H1 (cell line): Measurements from ENCODE around the gene RGCC. TPM values are rescaled to one million over a fixed set of nuclear protein-coding genes. Genes with fewer than 3 reads are reported as not detected.
A peak's percentile ranks its signal among the peaks of the same experiment; 100 is the strongest.

Source experiments
- CTCF ChIA-PET: fragments of 300-600 bp; sonication (Branson Sonifier 250); formaldehyde crosslinking; loops from one replicate; lab custom pipeline; 2021; ENCODE audit not compliant: partially characterized antibody; lab: Charles Lee
- POLR2A ChIA-PET: fragments of 300-600 bp; sonication (Branson Sonifier 250); formaldehyde crosslinking; loops from one replicate; lab custom pipeline; 2021; ENCODE audit warnings: inconsistent platforms; ENCODE audit not compliant: partially characterized antibody; lab: Charles Lee
- DNase-seq, 2 experiments: peaks; one replicate each; pipeline versions ENCODE4 v3.0.0 to v3.0.0-alpha.2; 2010 to 2022; ENCODE audit warnings: low spot score in 2 of 2, low read depth in 1 of 2, mixed read lengths in 1 of 2
- FAIRE-seq: peaks from 2 replicates; lab custom pipeline; 2011; peaks lifted over from hg19 to GRCh38; lab: Jason Lieb, UNC
- H2AFZ ChIP-seq: 2 replicates; pipeline ENCODE4 v1.8.1; 2012; ENCODE audit warnings: low read length, inconsistent platforms
- H2AK5ac ChIP-seq: 2 replicates; pipeline ENCODE4 v1.6.1; 2013; ENCODE audit warnings: low read depth, low read length
- H2BK120ac ChIP-seq: replicated peaks from 2 replicates; pipeline ENCODE3; 2013; ENCODE audit warnings: low read depth, low read length, inconsistent platforms
- H2BK12ac ChIP-seq: 2 replicates; pipeline ENCODE4 v1.6.1; 2013; ENCODE audit warnings: low read depth, low read length
- H2BK15ac ChIP-seq: 2 replicates; pipeline ENCODE4 v1.6.1; 2013; ENCODE audit warnings: low read length
- H2BK20ac ChIP-seq: 2 replicates; pipeline ENCODE4 v1.6.1; 2013; ENCODE audit warnings: low read length
- H2BK5ac ChIP-seq: 2 replicates; pipeline ENCODE4 v1.6.1; 2013; ENCODE audit warnings: low read depth, low read length
- H3K14ac ChIP-seq: 2 replicates; pipeline ENCODE4 v1.6.1; 2013; ENCODE audit warnings: inconsistent platforms; ENCODE audit not compliant: insufficient read length
- H3K18ac ChIP-seq: 2 replicates; pipeline ENCODE4 v1.6.1; 2013; ENCODE audit warnings: low read length; ENCODE audit errors: extremely low read depth
- H3K23ac ChIP-seq: 2 replicates; pipeline ENCODE4 v1.6.1; 2013; ENCODE audit warnings: inconsistent platforms; ENCODE audit not compliant: insufficient read length
- H3K23me2 ChIP-seq: 2 replicates; pipeline ENCODE4 v1.6.1; 2013; ENCODE audit warnings: low read depth, low read length
- H3K27ac ChIP-seq: 2 replicates; pipeline ENCODE4 v1.6.1; 2011; ENCODE audit warnings: low read depth, low read length, inconsistent platforms
- H3K27me3 ChIP-seq, 4 experiments: replicated peaks in 1 of 4; 1 replicate in 1 of 4; 2 replicates in 3 of 4; pipeline versions ENCODE4 v1.6.1 to v1.8.1; 2011 to 2013; ENCODE audit warnings: low read length in 3 of 4, mild to moderate bottlenecking in 3 of 4, inconsistent platforms in 2 of 4, mixed read lengths in 2 of 4, moderate library complexity in 1 of 4; ENCODE audit not compliant: control insufficient read depth in 3 of 4, insufficient read depth in 3 of 4; ENCODE audit errors: extremely low read depth in 1 of 4
- H3K36me3 ChIP-seq, 4 experiments: 2 replicates each; pipeline versions ENCODE4 v1.6.1 to v1.8.1; 2011 to 2013; ENCODE audit warnings: mild to moderate bottlenecking in 4 of 4, low read length in 3 of 4, moderate library complexity in 2 of 4, control low read depth in 1 of 4, inconsistent platforms in 1 of 4; ENCODE audit not compliant: insufficient read depth in 4 of 4, control insufficient read depth in 2 of 4
- H3K4ac ChIP-seq: replicated peaks from 2 replicates; pipeline ENCODE3; 2013; ENCODE audit warnings: low read length, low read depth, mixed read lengths, inconsistent platforms; ENCODE audit not compliant: insufficient read length
- H3K4me1 ChIP-seq, 4 experiments: replicated peaks in 1 of 4; 1 replicate in 1 of 4; 2 replicates in 3 of 4; pipeline versions ENCODE4 v1.6.1 to v1.8.1; 2011 to 2013; ENCODE audit warnings: low read length in 3 of 4, inconsistent platforms in 2 of 4, mixed read lengths in 1 of 4; ENCODE audit not compliant: insufficient read depth in 4 of 4, control insufficient read depth in 3 of 4
- H3K4me2 ChIP-seq, 2 experiments: 2 replicates each; pipeline versions ENCODE4 v1.6.1 to v1.8.1; 2011 to 2013; ENCODE audit warnings: low read depth in 2 of 2, low read length in 2 of 2, control low read depth in 1 of 2, inconsistent platforms in 1 of 2, mild to moderate bottlenecking in 1 of 2; ENCODE audit not compliant: insufficient read depth in 1 of 2
- H3K4me3 ChIP-seq, 4 experiments: fragments of 200-600, 300-600 bp in 1 of 4; sonication (generic), shearing (Covaris generic), sonication (Bioruptor Twin) in 1 of 4; 2 replicates each; pipeline versions ENCODE4 v1.5.1 to v1.8.1; 2011 to 2016; ENCODE audit warnings: low read length in 4 of 4, low read depth in 3 of 4, control low read depth in 2 of 4, inconsistent platforms in 2 of 4, mild to moderate bottlenecking in 2 of 4, mixed read lengths in 1 of 4, moderate library complexity in 1 of 4; ENCODE audit not compliant: insufficient read depth in 2 of 4; ENCODE audit errors: extremely low read depth in 1 of 4
- H3K56ac ChIP-seq: replicated peaks from 2 replicates; pipeline ENCODE3; 2013; ENCODE audit warnings: low read depth, mild to moderate bottlenecking, mixed read lengths, low read length, inconsistent platforms; ENCODE audit not compliant: insufficient read length
- H3K79me1 ChIP-seq: 2 replicates; pipeline ENCODE4 v1.6.1; 2013; ENCODE audit warnings: low read depth, low read length, control low read depth
- H3K79me2 ChIP-seq, 2 experiments: 2 replicates each; pipeline versions ENCODE4 v1.6.1 to v1.8.1; 2012 to 2013; ENCODE audit warnings: low read length in 2 of 2, mild to moderate bottlenecking in 2 of 2, inconsistent platforms in 1 of 2; ENCODE audit not compliant: insufficient read depth in 2 of 2, control insufficient read depth in 1 of 2
- H3K9ac ChIP-seq, 4 experiments: replicated peaks in 1 of 4; 1 replicate in 1 of 4; 2 replicates in 3 of 4; pipeline versions ENCODE4 v1.6.1 to v1.8.1; 2011 to 2013; ENCODE audit warnings: low read depth in 3 of 4, low read length in 3 of 4, control low read depth in 2 of 4, mild to moderate bottlenecking in 2 of 4, moderate library complexity in 2 of 4, inconsistent platforms in 1 of 4; ENCODE audit errors: extremely low read depth in 1 of 4
- H3K9me3 ChIP-seq, 2 experiments: 2 replicates each; pipeline versions ENCODE4 v1.6.1 to v1.8.1; 2012 to 2013; ENCODE audit warnings: mild to moderate bottlenecking in 2 of 2, moderate library complexity in 2 of 2, control low read depth in 1 of 2, inconsistent platforms in 1 of 2, low read depth in 1 of 2, low read length in 1 of 2, mixed read lengths in 1 of 2; ENCODE audit not compliant: insufficient read depth in 2 of 2
- H4K20me1 ChIP-seq, 2 experiments: replicated peaks in 1 of 2; 2 replicates each; pipeline versions ENCODE3 to v1.8.1; 2011 to 2013; ENCODE audit warnings: inconsistent platforms in 2 of 2, low read length in 2 of 2, mild to moderate bottlenecking in 1 of 2; ENCODE audit not compliant: insufficient read depth in 2 of 2, control insufficient read depth in 1 of 2
- H4K5ac ChIP-seq: 2 replicates; pipeline ENCODE4 v1.6.1; 2013; ENCODE audit warnings: low read length, low read depth, mixed read lengths, inconsistent platforms; ENCODE audit not compliant: insufficient read length
- H4K8ac ChIP-seq: 2 replicates; pipeline ENCODE4 v1.8.0; 2013; ENCODE audit warnings: mild to moderate bottlenecking, moderate library complexity, low read length, inconsistent platforms; ENCODE audit not compliant: insufficient read depth; ENCODE audit errors: extremely low read depth
- H4K91ac ChIP-seq: replicated peaks from 2 replicates; pipeline ENCODE3; 2013; ENCODE audit warnings: low read length, mixed read lengths, inconsistent platforms; ENCODE audit not compliant: insufficient read length
- ASH2L ChIP-seq: fragments of 200-600, 300-600 bp; sonication (generic); IDR thresholded peaks from one replicate; pipeline ENCODE4 v1.7.1; 2017; ENCODE audit warnings: low read length
- BCL11A ChIP-seq, 2 experiments: IDR thresholded peaks; one replicate each; pipeline ENCODE4 v1.6.1; 2011; ENCODE audit warnings: low read depth in 2 of 2, low read length in 2 of 2, mild to moderate bottlenecking in 2 of 2
- EP300 ChIP-seq, 2 experiments: IDR thresholded peaks; 1 replicate in 1 of 2; 2 replicates in 1 of 2; pipeline ENCODE4 v1.6.1; 2011 to 2012; ENCODE audit warnings: low read depth in 2 of 2, low read length in 2 of 2, mild to moderate bottlenecking in 2 of 2, borderline replicate concordance in 1 of 2, inconsistent platforms in 1 of 2, moderate library complexity in 1 of 2
- FOSL1 ChIP-seq: IDR thresholded peaks from 2 replicates; pipeline ENCODE4 v1.6.1; 2011; ENCODE audit warnings: mild to moderate bottlenecking, low read depth, low read length, moderate library complexity; ENCODE audit not compliant: insufficient read depth
- HDAC2 ChIP-seq, 2 experiments: fragments of 300-600 bp in 1 of 2; sonication (generic) in 1 of 2; IDR thresholded peaks; 2 replicates each; pipeline ENCODE4 v1.6.1; 2011 to 2012; ENCODE audit warnings: low read depth in 2 of 2, low read length in 2 of 2, mild to moderate bottlenecking in 2 of 2, moderate library complexity in 2 of 2, borderline replicate concordance in 1 of 2, inconsistent platforms in 1 of 2
- PHF8 ChIP-seq: fragments of 200-600 bp; sonication (generic); conservative IDR thresholded peaks from 2 replicates; pipeline ENCODE4 v1.7.1; 2012; ENCODE audit warnings: low read depth, mild to moderate bottlenecking, inconsistent platforms, low read length, moderate library complexity
- TBP ChIP-seq: IDR thresholded peaks from 2 replicates; pipeline ENCODE4 v1.6.1; 2011; ENCODE audit warnings: low read depth, low read length, improper control_type of control experiment
- WGBS, 2 experiments: shearing (Covaris generic) in 1 of 2; methylation state at CpG; one replicate each; pipeline versions ENCODE4 v1.1.6 to v1.1.7; 2013 to 2015; ENCODE audit warnings: low lambda C conversion rate in 2 of 2, mixed read lengths in 2 of 2, inconsistent platforms in 1 of 2, low coverage in 1 of 2, missing lambda C conversion rate in 1 of 2; ENCODE audit not compliant: insufficient replicate concordance in 2 of 2, insufficient coverage in 1 of 2, insufficient read length in 1 of 2; ENCODE audit errors: extremely low coverage in 1 of 2, missing lambda C conversion rate in 1 of 2; 5-methylcytosine and 5-hydroxymethylcytosine counted together
- polyA plus RNA-seq, 7 experiments: library from polyadenylated mRNA; depleted of rRNA in 3 of 7; stranded (reverse) in 5 of 7; unstranded in 2 of 7; fragments of >200 nt in 5 of 7; fragments of 200-250 nt in 2 of 7; gene quantifications; 1 replicate in 5 of 7; 2 replicates in 1 of 7; 4 replicates in 1 of 7; pipeline versions ENCODE4 v1.2.1 to v1.2.3, GENCODE V29; 2011 to 2013; ENCODE audit warnings: missing spikeins in 2 of 7, mixed read lengths in 2 of 7
- total RNA-seq: library from RNA; stranded (reverse); fragmentation: NEBNext Ultra II Directional; extraction: Animal tissue kit (Norgen Biotek cat#: 25700); gene quantifications from 2 replicates; pipeline ENCODE4 v1.2.1, GENCODE V29; 2021

Gene RGCC
- total and polyA plus RNA-seq, 2 of the 8 experiments (the other 6 are each of a cell fraction or from before 2014, with no cell fraction given): 0.41 TPM; not detected in 1

DNA sequence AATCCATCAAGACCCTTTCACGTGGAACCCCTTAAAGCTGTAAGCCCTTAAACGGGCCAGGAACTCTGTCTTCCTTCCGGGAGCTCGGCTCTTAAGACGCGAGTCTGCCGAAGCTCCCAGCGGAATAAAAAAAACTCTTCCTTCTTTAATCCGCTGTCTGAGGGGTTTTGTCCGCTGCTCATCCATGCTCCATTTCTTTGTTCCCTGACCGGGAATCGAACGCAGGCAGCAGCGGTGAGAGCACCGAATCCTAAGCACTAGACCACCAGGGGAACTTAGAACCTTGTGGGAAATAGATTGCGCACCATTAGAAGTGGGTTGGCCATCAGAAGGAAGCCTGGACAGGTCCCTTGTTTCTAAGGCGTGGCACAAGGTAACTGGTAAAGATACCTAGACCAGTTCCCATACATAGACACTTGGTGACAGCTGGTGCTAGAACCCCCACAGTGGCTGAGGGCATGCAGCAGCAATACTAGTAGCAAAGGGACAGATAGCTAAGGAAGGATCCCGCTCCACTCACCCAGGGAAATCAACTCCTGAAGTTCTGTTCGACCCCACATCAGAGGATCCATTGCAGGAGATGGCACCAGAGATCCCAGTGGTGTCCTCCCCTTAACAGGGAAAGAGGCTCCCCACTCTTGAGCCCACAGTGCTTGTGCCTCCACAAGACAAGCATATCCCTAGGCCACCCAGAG is 1.5 kb upstream of the RGCC start:
- Histone ChIP-seq H3K4ac (no peak overlapping the region), H4K20me1 (peaks cover 3% of the 10 kb centered on the region in 2 experiments), H4K5ac (no peak overlapping the region), H2BK20ac (no peak overlapping the region)
- TF ChIP-seq TBP (peak; percentile 83), HDAC2 (IDR thresholded peaks at IDR 0.05; ENCODE audit: borderline replicate concordance in 1 of 2, low read depth in 2 of 2, low read length in 2 of 2) (no peak), FOSL1 (no peak), BCL11A (IDR thresholded peaks at IDR 0.05; ENCODE audit: low read depth in 2 of 2, low read length in 2 of 2) (no peak), ASH2L (no peak), EP300 (IDR thresholded peaks at IDR 0.05; ENCODE audit: borderline replicate concordance in 1 of 2, low read depth in 2 of 2, low read length in 2 of 2) (no peak), PHF8 (no peak)
- TF ChIP-seq, all 59 proteins: peak for 1
- FAIRE-seq (no peak), DNase-seq (no peak)
- no peak overlapping the region for H3K18ac ChIP-seq
- no peaks in the 10 kb centered on the region for H3K36me3 ChIP-seq
- no peak overlapping the region for H2BK15ac ChIP-seq
- H3K4me3 ChIP-seq: no peak overlapping the region
- H3K27ac ChIP-seq: no peak overlapping the region
- H3K9ac ChIP-seq: no peak overlapping the region
- H2AK5ac ChIP-seq: no peak overlapping the region
- H3K56ac ChIP-seq: no peak overlapping the region
- no peak overlapping the region for H4K8ac ChIP-seq
- H3K23me2 ChIP-seq: peaks cover 9% of the 10 kb centered on the region; the same call in 1 of the 2 replicates
- CTCF ChIA-PET: no interaction called here
- H2BK120ac ChIP-seq: no peak overlapping the region
- H3K14ac ChIP-seq: no peak overlapping the region
- no peak overlapping the region for H2BK12ac ChIP-seq
- no peak overlapping the region for H2AFZ ChIP-seq
- 72% methylated on average over 19 of the region's 19 CpGs; no CpG with 5 or more reads in 1 of the 2 experiments for WGBS, 2 experiments
- H3K79me1 ChIP-seq: no peaks in the 10 kb centered on the region
- no peaks in the 10 kb centered on the region for H3K9me3 ChIP-seq
- no peak overlapping the region; a peak in 1 of 4 replicates for H3K4me2 ChIP-seq
- no peaks in the 10 kb centered on the region for H3K79me2 ChIP-seq
- H4K91ac ChIP-seq: no peak overlapping the region
- H3K23ac ChIP-seq: no peak overlapping the region
- H3K4me1 ChIP-seq: peaks cover 0 to 4% (median 2%) of the 10 kb centered on the region in 4 experiments; a peak in 3 of 7 replicates
- H2BK5ac ChIP-seq: no peak overlapping the region
- POLR2A ChIA-PET: no interaction called here
- H3K27me3 ChIP-seq: peaks cover 29 to 57% (median 48%) of the 10 kb centered on the region in 4 experiments
